K562 (cell line): ENCODE data around the gene STK11. TPM values are rescaled to one million over a fixed set of nuclear protein-coding genes. Genes with fewer than 3 reads are reported as not detected.
A peak's percentile ranks its signal among the peaks of the same experiment; 100 is the strongest.

Source experiments
- BACH1 ChIP-seq: fragments of 200-800 bp; sonication (Bioruptor generic); IDR thresholded peaks from 2 replicates; pipeline ENCODE4 v1.6.1; 2016; ENCODE audit warnings: missing genetic modification characterization, missing compliant biosample characterization
- BRD4 ChIP-seq: fragments of 200-600 bp; sonication (generic); IDR thresholded peaks from 2 replicates; pipeline ENCODE4 v1.6.1; 2017; ENCODE audit warnings: inconsistent platforms
- FOXA3 ChIP-seq, 2 experiments: fragments of 450-650 bp in 1 of 2; sonication (generic) in 1 of 2; formaldehyde crosslinking; IDR thresholded peaks in 1 of 2; conservative IDR thresholded peaks in 1 of 2; 2 replicates each; pipeline versions ENCODE4 v1.4.0 to v1.8.0; 2020 to 2022; ENCODE audit warnings: mild to moderate bottlenecking in 2 of 2, missing genetic modification reagents in 1 of 2
- FOXJ3 ChIP-seq: sonication (generic); formaldehyde crosslinking; IDR thresholded peaks from 2 replicates; pipeline ENCODE4 v1.4.0; 2020; ENCODE audit warnings: mild to moderate bottlenecking, missing genetic modification reagents
- KAT2B ChIP-seq: IDR thresholded peaks from one replicate; pipeline ENCODE4 v1.6.1; 2012; ENCODE audit warnings: low read depth, mild to moderate bottlenecking, control low read depth, inconsistent platforms, low read length, moderate library complexity
- MYBL2 ChIP-seq, 2 experiments: fragments of 450-650 bp in 1 of 2; sonication (generic) in 1 of 2; formaldehyde crosslinking in 1 of 2; IDR thresholded peaks; 2 replicates each; pipeline versions ENCODE4 v1.6.1 to v1.8.1; 2017 to 2022; ENCODE audit warnings: borderline replicate concordance in 1 of 2, inconsistent platforms in 1 of 2, low read depth in 1 of 2, mild to moderate bottlenecking in 1 of 2, missing genetic modification reagents in 1 of 2, moderate library complexity in 1 of 2
- NFE2L1 ChIP-seq: fragments of 450-650 bp; IDR thresholded peaks from 2 replicates; pipeline ENCODE4 v1.6.1; 2016; ENCODE audit warnings: missing genetic modification characterization, low read depth, mild to moderate bottlenecking, missing compliant biosample characterization, moderate library complexity, borderline replicate concordance
- STAG1 ChIP-seq: sonication (generic); formaldehyde crosslinking; IDR thresholded peaks from 2 replicates; pipeline ENCODE4 v1.5.0; 2020; ENCODE audit warnings: missing genetic modification reagents, borderline replicate concordance
- ZFP1 ChIP-seq: fragments of 450-650 bp; formaldehyde crosslinking; IDR thresholded peaks from 2 replicates; pipeline ENCODE4 v1.4.0; 2020; ENCODE audit warnings: mild to moderate bottlenecking, mixed read lengths
- ZNF445 ChIP-seq: fragments of 250-450 bp; sonication (Bioruptor Pico); IDR thresholded peaks from 2 replicates; pipeline ENCODE4 v1.4.0; 2020; ENCODE audit warnings: low read depth, mild to moderate bottlenecking, moderate library complexity
- ZNF584 ChIP-seq: fragments of 200-800 bp; sonication (Bioruptor generic); IDR thresholded peaks from 2 replicates; pipeline ENCODE4 v1.6.1; 2016; ENCODE audit warnings: low read depth, mild to moderate bottlenecking, missing genetic modification characterization, missing compliant biosample characterization
- ZNF76 ChIP-seq: fragments of 250-450 bp; sonication (Bioruptor Pico); IDR thresholded peaks from 2 replicates; pipeline ENCODE4 v1.4.0; 2020; ENCODE audit warnings: mild to moderate bottlenecking, moderate library complexity, borderline replicate concordance
- polyA plus RNA-seq, 8 experiments: library from polyadenylated mRNA; depleted of rRNA in 4 of 8; stranded (reverse) in 5 of 8; unstranded in 3 of 8; fragments of >200 nt; fragmentation: Nextera tagmentation in 2 of 8; fragmentation: Illumina TruSeq in 1 of 8; extraction: Ambion mirVana in 2 of 8; extraction: Trizol in 1 of 8; gene quantifications; 2 replicates each; pipeline versions ENCODE4 v1.2.1 to v1.2.3, GENCODE V29; 2011 to 2014; ENCODE audit warnings: inconsistent platforms in 1 of 8, missing spikeins in 1 of 8
- total RNA-seq, 7 experiments: library from RNA; depleted of rRNA in 6 of 7; stranded (reverse); fragments of >200 nt in 6 of 7; fragmentation: Illumina TruSeq in 2 of 7; extraction: Trizol in 2 of 7; gene quantifications; 2 replicates each; pipeline versions ENCODE4 v1.2.1 to v1.2.3, GENCODE V29; 2011 to 2021; ENCODE audit warnings: low replicate concordance in 1 of 7
- TF ChIP-seq, protein P1 (sequence below): fragments of 150-350 bp; IDR thresholded peaks from 2 replicates; pipeline ENCODE4 v1.6.1; 2014; ENCODE audit warnings: low read depth, mild to moderate bottlenecking, low read length, borderline replicate concordance
- TF ChIP-seq, protein P2 (sequence below): sonication (generic); formaldehyde crosslinking; IDR thresholded peaks from 2 replicates; pipeline ENCODE4 v1.8.0; 2022; ENCODE audit warnings: mild to moderate bottlenecking, missing genetic modification reagents
- TF ChIP-seq, protein P3 (sequence below): fragments of 450-650 bp; IDR thresholded peaks from 2 replicates; pipeline ENCODE4 v1.6.1; 2016; ENCODE audit warnings: borderline replicate concordance
- TF ChIP-seq, protein P4 (sequence below): fragments of 450-650 bp; IDR thresholded peaks from 2 replicates; pipeline ENCODE4 v1.7.1; 2018; ENCODE audit warnings: mild to moderate bottlenecking, low read depth; ENCODE audit not compliant: partially characterized antibody

STK11 gene
- total and polyA plus RNA-seq, 9 of the 15 experiments (the other 6 are each of a cell fraction or from before 2014, with no cell fraction given): 0.15 to 96.5 (median 31.7) TPM

DNA sequence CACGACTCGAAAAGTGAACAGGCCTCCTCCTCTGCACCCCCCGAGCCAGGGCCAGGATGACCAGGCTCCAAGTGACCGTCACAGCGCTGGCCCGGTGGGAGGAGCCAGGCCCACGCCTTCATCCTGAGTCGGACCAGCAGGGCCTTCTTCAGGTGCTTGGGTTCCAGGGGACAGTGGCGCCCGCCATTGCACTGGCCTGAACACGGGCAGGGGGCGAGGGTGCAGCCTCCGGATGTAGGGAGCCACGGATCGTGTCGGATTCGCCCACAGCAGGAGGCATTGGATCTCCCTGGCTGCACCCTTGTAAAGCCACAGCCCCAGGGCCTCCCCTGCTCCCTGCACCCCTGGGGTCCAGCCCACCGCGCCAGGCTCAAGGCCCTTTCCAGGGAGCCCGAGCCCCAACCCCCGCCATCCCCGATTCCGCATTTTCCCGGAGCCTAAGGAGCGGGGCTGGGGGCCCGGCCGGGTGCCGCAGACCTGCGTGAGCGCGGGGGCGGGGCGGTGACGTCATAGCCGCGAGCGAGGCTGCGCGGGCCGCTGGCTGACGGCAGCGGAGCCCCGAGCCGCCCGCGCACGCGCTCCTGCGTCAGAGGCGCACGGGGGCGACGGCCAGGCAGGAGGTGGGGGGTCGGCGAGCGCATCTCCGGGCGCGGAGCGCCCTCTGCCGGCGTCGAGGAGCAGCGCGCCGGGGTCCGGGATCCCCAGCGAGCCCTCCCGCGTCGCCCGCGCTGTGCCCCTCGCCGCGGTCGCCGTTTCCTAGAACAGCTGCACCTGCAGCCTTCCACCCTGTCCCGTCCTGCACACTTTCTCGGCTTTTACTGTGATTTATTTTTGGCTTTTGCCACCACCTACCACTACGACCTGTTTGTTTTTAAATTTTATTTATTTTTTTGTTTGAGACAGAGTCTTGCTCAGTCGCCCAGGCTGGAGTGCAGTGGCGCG is 34.5 kb downstream of the STK11 start (continued):
- TF ChIP-seq, protein P1, sequence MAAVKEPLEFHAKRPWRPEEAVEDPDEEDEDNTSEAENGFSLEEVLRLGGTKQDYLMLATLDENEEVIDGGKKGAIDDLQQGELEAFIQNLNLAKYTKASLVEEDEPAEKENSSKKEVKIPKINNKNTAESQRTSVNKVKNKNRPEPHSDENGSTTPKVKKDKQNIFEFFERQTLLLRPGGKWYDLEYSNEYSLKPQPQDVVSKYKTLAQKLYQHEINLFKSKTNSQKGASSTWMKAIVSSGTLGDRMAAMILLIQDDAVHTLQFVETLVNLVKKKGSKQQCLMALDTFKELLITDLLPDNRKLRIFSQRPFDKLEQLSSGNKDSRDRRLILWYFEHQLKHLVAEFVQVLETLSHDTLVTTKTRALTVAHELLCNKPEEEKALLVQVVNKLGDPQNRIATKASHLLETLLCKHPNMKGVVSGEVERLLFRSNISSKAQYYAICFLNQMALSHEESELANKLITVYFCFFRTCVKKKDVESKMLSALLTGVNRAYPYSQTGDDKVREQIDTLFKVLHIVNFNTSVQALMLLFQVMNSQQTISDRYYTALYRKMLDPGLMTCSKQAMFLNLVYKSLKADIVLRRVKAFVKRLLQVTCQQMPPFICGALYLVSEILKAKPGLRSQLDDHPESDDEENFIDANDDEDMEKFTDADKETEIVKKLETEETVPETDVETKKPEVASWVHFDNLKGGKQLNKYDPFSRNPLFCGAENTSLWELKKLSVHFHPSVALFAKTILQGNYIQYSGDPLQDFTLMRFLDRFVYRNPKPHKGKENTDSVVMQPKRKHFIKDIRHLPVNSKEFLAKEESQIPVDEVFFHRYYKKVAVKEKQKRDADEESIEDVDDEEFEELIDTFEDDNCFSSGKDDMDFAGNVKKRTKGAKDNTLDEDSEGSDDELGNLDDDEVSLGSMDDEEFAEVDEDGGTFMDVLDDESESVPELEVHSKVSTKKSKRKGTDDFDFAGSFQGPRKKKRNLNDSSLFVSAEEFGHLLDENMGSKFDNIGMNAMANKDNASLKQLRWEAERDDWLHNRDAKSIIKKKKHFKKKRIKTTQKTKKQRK: no peak
- TF ChIP-seq STAG1 (CRISPR knock-in tag): peak; percentile 58; the same call in 1 of the 2 replicates
- no peak for TF ChIP-seq MYBL2 (IDR thresholded peaks at IDR 0.05; ENCODE audit: low read depth)
- TF ChIP-seq MYBL2 (CRISPR knock-in tag; IDR thresholded peaks at IDR 0.05; ENCODE audit: borderline replicate concordance): no peak
- TF ChIP-seq, protein P2, sequence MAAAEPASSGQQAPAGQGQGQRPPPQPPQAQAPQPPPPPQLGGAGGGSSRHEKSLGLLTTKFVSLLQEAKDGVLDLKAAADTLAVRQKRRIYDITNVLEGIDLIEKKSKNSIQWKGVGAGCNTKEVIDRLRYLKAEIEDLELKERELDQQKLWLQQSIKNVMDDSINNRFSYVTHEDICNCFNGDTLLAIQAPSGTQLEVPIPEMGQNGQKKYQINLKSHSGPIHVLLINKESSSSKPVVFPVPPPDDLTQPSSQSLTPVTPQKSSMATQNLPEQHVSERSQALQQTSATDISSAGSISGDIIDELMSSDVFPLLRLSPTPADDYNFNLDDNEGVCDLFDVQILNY (CRISPR knock-in tag): no peak
- no peak for TF ChIP-seq KAT2B
- TF ChIP-seq ZNF445 (CRISPR knock-in tag): no peak
- no peak for TF ChIP-seq FOXJ3 (CRISPR knock-in tag)
- no peak for TF ChIP-seq ZNF584 (CRISPR knock-in tag)
- TF ChIP-seq, protein P3, sequence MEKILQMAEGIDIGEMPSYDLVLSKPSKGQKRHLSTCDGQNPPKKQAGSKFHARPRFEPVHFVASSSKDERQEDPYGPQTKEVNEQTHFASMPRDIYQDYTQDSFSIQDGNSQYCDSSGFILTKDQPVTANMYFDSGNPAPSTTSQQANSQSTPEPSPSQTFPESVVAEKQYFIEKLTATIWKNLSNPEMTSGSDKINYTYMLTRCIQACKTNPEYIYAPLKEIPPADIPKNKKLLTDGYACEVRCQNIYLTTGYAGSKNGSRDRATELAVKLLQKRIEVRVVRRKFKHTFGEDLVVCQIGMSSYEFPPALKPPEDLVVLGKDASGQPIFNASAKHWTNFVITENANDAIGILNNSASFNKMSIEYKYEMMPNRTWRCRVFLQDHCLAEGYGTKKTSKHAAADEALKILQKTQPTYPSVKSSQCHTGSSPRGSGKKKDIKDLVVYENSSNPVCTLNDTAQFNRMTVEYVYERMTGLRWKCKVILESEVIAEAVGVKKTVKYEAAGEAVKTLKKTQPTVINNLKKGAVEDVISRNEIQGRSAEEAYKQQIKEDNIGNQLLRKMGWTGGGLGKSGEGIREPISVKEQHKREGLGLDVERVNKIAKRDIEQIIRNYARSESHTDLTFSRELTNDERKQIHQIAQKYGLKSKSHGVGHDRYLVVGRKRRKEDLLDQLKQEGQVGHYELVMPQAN: 0 out of 2 replicates have a peak, but pooled peaks have one; percentile 26
- no peak for TF ChIP-seq NFE2L1 (tag)
- TF ChIP-seq, protein P4, sequence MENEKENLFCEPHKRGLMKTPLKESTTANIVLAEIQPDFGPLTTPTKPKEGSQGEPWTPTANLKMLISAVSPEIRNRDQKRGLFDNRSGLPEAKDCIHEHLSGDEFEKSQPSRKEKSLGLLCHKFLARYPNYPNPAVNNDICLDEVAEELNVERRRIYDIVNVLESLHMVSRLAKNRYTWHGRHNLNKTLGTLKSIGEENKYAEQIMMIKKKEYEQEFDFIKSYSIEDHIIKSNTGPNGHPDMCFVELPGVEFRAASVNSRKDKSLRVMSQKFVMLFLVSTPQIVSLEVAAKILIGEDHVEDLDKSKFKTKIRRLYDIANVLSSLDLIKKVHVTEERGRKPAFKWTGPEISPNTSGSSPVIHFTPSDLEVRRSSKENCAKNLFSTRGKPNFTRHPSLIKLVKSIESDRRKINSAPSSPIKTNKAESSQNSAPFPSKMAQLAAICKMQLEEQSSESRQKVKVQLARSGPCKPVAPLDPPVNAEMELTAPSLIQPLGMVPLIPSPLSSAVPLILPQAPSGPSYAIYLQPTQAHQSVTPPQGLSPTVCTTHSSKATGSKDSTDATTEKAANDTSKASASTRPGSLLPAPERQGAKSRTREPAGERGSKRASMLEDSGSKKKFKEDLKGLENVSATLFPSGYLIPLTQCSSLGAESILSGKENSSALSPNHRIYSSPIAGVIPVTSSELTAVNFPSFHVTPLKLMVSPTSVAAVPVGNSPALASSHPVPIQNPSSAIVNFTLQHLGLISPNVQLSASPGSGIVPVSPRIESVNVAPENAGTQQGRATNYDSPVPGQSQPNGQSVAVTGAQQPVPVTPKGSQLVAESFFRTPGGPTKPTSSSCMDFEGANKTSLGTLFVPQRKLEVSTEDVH: no peak
- peak; percentile 77; the same call in 1 of the 2 replicates for TF ChIP-seq BRD4
- TF ChIP-seq ZFP1 (CRISPR knock-in tag): no peak
- TF ChIP-seq FOXA3 (CRISPR knock-in tag; conservative IDR thresholded peaks at IDR 0.05 in 1 of 2, IDR thresholded peaks at IDR 0.05 in 1 of 2): no peak
- TF ChIP-seq BACH1 (tag): no peak
- TF ChIP-seq ZNF76 (CRISPR knock-in tag): no peak
